DND-41 (cell line): ENCODE measurements around the gene NKAPL.
A peak's percentile ranks its signal among the peaks of the same experiment; 100 is the strongest.

Source experiments
- ATAC-seq: fragments of 200-7000 bp; cut with Tn5 transposase; 3 replicates; pipeline ENCODE4 v1.9.1; 2021; ENCODE audit warnings: low read depth; ENCODE audit not compliant: insufficient read depth
- DNase-seq: peaks from one replicate; pipeline ENCODE4 v3.0.0-alpha.2; 2020
- H2AFZ ChIP-seq: 2 replicates; pipeline ENCODE4 v1.6.0; 2012; ENCODE audit warnings: low read depth, low read length
- H3K27ac ChIP-seq: 2 replicates; pipeline ENCODE4 v1.5.1; 2012; ENCODE audit warnings: low read length, inconsistent platforms
- H3K27me3 ChIP-seq: fragments of 200-600 bp; sonication (generic); 2 replicates; pipeline ENCODE4 v1.6.0; 2012; ENCODE audit warnings: low read length, mild to moderate bottlenecking, inconsistent platforms; ENCODE audit not compliant: insufficient read depth, poor library complexity
- H3K36me3 ChIP-seq: 2 replicates; pipeline ENCODE4 v1.5.1; 2012; ENCODE audit warnings: low read length, inconsistent platforms; ENCODE audit not compliant: insufficient read depth
- H3K4me1 ChIP-seq: 2 replicates; pipeline ENCODE4 v1.5.1; 2012; ENCODE audit warnings: mild to moderate bottlenecking, low read length; ENCODE audit not compliant: insufficient read depth
- H3K4me2 ChIP-seq: 2 replicates; pipeline ENCODE4 v1.6.0; 2012; ENCODE audit warnings: mild to moderate bottlenecking, moderate library complexity, low read length, inconsistent platforms; ENCODE audit not compliant: insufficient read depth
- H3K4me3 ChIP-seq, 2 experiments: fragments of 200-600 bp in 1 of 2; shearing (Covaris generic) in 1 of 2; 2 replicates each; pipeline ENCODE4 v1.5.1; 2012 to 2016; ENCODE audit warnings: inconsistent platforms in 2 of 2, low read length in 2 of 2, mild to moderate bottlenecking in 2 of 2, low read depth in 1 of 2, moderate library complexity in 1 of 2
- H3K79me2 ChIP-seq: 2 replicates; pipeline ENCODE4 v1.6.0; 2012; ENCODE audit warnings: low read length, inconsistent platforms; ENCODE audit not compliant: insufficient read depth
- H3K9ac ChIP-seq: 2 replicates; pipeline ENCODE4 v1.6.0; 2012; ENCODE audit warnings: low read depth, mild to moderate bottlenecking, inconsistent platforms, low read length, moderate library complexity
- H3K9me3 ChIP-seq: 2 replicates; pipeline ENCODE4 v1.5.1; 2012; ENCODE audit warnings: low read length, moderate library complexity, mild to moderate bottlenecking, inconsistent platforms; ENCODE audit not compliant: insufficient read depth, severe bottlenecking
- H4K20me1 ChIP-seq: 2 replicates; pipeline ENCODE4 v1.6.0; 2012; ENCODE audit warnings: low read length; ENCODE audit not compliant: insufficient read depth
- CTCF ChIP-seq: IDR thresholded peaks from 2 replicates; pipeline ENCODE4 v1.5.1; 2012; ENCODE audit warnings: borderline replicate concordance, low read length, moderate library complexity, mild to moderate bottlenecking; ENCODE audit not compliant: poor library complexity, severe bottlenecking; ENCODE audit errors: extremely low read depth
- EZH2 ChIP-seq: IDR thresholded peaks from 3 replicates; pipeline ENCODE4 v1.6.1; 2012; ENCODE audit warnings: borderline replicate concordance, low read depth, mild to moderate bottlenecking, moderate library complexity, low read length, inconsistent platforms; ENCODE audit not compliant: severe bottlenecking

The NKAPL gene

GRCh38 chr6:28280595-28281287, 21.6 kb downstream of the NKAPL start:
- no peaks in the 10 kb centered on the region for H3K27me3 ChIP-seq
- no peaks in the 10 kb centered on the region for H3K9me3 ChIP-seq
- peaks cover 44% of the 10 kb centered on the region for H3K4me1 ChIP-seq
- H3K9ac ChIP-seq, result peak overlapping the region; percentile 66
- peaks cover 22% of the 10 kb centered on the region for H3K79me2 ChIP-seq
- H3K4me2 ChIP-seq, result peak overlapping the region; percentile 95
- H3K36me3 ChIP-seq, result peaks cover 35% of the 10 kb centered on the region
- no peaks in the 10 kb centered on the region for H4K20me1 ChIP-seq
- H3K4me3 ChIP-seq, result peak overlapping the region; percentile 69; a peak in 3 of 4 replicates
- DNase-seq, result no peak
- H3K27ac ChIP-seq, result peak overlapping the region; percentile 12; the same call in 1 of the 2 replicates
- TF ChIP-seq CTCF (no peak), EZH2 (no peak)
- ATAC-seq, result no peak
- H2AFZ ChIP-seq, result peak overlapping the region; percentile 95

- H3K4me3 ChIP-seq, result peak within 1 kb of the TSS; percentile 69
- peak within 1 kb of the TSS; percentile 66 for H3K9ac ChIP-seq
- peak within 1 kb of the TSS; percentile 62 for H3K27ac ChIP-seq
- no peaks in the 10 kb centered on the region for H3K9me3 ChIP-seq
- TF ChIP-seq CTCF, result peak; percentile 23
- no peak for TF ChIP-seq EZH2
- H3K79me2 ChIP-seq, result peaks cover 22% of the 10 kb centered on the region
- H3K36me3 ChIP-seq, result peaks cover 34% of the 10 kb centered on the region
- DNase-seq, result peak; percentile 84
- peak within 1 kb of the TSS; percentile 95 for H3K4me2 ChIP-seq
- peak within 1 kb of the TSS; percentile 95 for H2AFZ ChIP-seq
- H4K20me1 ChIP-seq, result no peaks in the 10 kb centered on the region
- peaks cover 44% of the 10 kb centered on the region for H3K4me1 ChIP-seq
- peak; percentile 97 for ATAC-seq
- H3K27me3 ChIP-seq, result no peaks in the 10 kb centered on the region
Observed at GRCh38 chr6:28281288-28282064, 22.4 kb downstream of the NKAPL start, which contains the start of gene PGBD1. Gene PGBD1 (plus strand): TSS chr6:28281572. CDS start chr6:28283814, 2,242 bp downstream.

- peak overlapping the region in 1 of 2 experiments; percentile 69; a peak in 2 of 4 replicates for H3K4me3 ChIP-seq
- peak overlapping the region; percentile 95 for H3K4me2 ChIP-seq
- peak; percentile 9 for DNase-seq
- peaks cover 40% of the 10 kb centered on the region for H3K36me3 ChIP-seq
- H4K20me1 ChIP-seq, result no peaks in the 10 kb centered on the region
- H3K79me2 ChIP-seq, result peaks cover 22% of the 10 kb centered on the region
- no peaks in the 10 kb centered on the region for H3K27me3 ChIP-seq
- no peak overlapping the region for H3K27ac ChIP-seq
- H2AFZ ChIP-seq, result no peak overlapping the region
- no peak for ATAC-seq
- no peak for TF ChIP-seq CTCF
- no peak for TF ChIP-seq EZH2
- H3K9ac ChIP-seq, result no peak overlapping the region
- no peaks in the 10 kb centered on the region for H3K9me3 ChIP-seq
- H3K4me1 ChIP-seq, result peaks cover 44% of the 10 kb centered on the region
Observed at GRCh38 chr6:28282926-28283325, 23.8 kb downstream of the NKAPL start.
